Spleen (tissue), 7 donors: ENCODE results near the gene SPATS2L.

ENCODE experiments used
- CTCF ChIP-seq, 11 experiments: fragments of 200-600 bp in 7 of 11; fragments of 450-650 bp in 4 of 11; sonication (generic) in 4 of 11; IDR thresholded peaks in 8 of 11; conservative IDR thresholded peaks in 3 of 11; 1 replicate in 7 of 11; 2 replicates in 4 of 11; pipeline versions ENCODE4 v1.4.0 to v1.8.0; 2016 to 2021; ENCODE audit warnings: antibody characterized with exemption in 11 of 11, inconsistent platforms in 4 of 11, mild to moderate bottlenecking in 1 of 11
- POLR2A ChIP-seq, 3 donors: fragments of 450-650 bp; IDR thresholded peaks; one replicate each; pipeline ENCODE4 v1.5.1; 2017; ENCODE audit warnings: antibody characterized with exemption in 3 of 3, mild to moderate bottlenecking in 1 of 3
- POLR2AphosphoS5 ChIP-seq, 3 donors: sonication (generic); formaldehyde crosslinking; IDR thresholded peaks; one replicate each; pipeline ENCODE4 v1.5.1; 2017; ENCODE audit warnings: antibody characterized with exemption in 3 of 3
- donor health status: DM: no; HTN: no; CAD: no; lungs with moderate emphysema.
- donor health status: DM: no; HTN: no; CAD: no.
- donor health status: DM: no; HTN: no; CAD: no.

DNA sequence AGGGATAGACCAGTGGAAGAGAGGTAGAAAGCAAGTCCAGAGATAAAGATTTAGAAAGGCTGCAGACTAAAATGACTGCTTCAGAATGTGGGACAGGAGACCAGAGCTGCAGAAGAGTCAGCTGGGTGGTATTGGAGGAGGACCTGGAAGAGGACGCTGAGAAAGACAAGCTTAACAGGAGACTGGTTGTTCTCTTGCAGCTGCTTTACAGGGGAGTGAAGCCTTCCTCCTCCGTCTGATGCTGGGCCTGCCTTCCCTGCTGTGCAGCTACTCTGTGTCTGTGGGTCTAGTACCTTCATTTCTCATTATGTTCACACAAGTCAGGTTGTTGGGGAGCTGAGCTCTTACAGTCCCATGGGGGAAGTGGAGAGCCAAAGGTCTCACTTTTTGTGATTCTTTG is 35.7 kb downstream of the SPATS2L start:
- TF ChIP-seq CTCF (IDR thresholded peaks at IDR 0.05 in 8 of 11, conservative IDR thresholded peaks at IDR 0.05 in 3 of 11): no peak
- TF ChIP-seq POLR2AphosphoS5 (IDR thresholded peaks at IDR 0.05): no peak
- TF ChIP-seq POLR2A (IDR thresholded peaks at IDR 0.05): no peak
